MM.1S (cell line): ENCODE data around the gene C10orf95.

Experiments
- CTCF ChIP-seq: fragments of 300-600 bp; sonication (generic); IDR thresholded peaks from 2 replicates; pipeline ENCODE4 v1.5.1; 2016; ENCODE audit warnings: antibody characterized with exemption, low read length, mixed read lengths
- EZH2 ChIP-seq: fragments of 300-600 bp; sonication (generic); optimal IDR thresholded peaks from 2 replicates; pipeline ENCODE3; 2017; ENCODE audit warnings: low read depth, mild to moderate bottlenecking, antibody characterized with exemption, low read length, mixed read lengths

GRCh38 chr10:102493771-102494170 lies 42.4 kb upstream of the C10orf95 start:
- no peak for TF ChIP-seq CTCF
- no peak for TF ChIP-seq EZH2
